UCSD-AML1 (cell line): Measurements from ENCODE around the gene HNRNPAB.
A peak's percentile ranks its signal among the peaks of the same experiment; 100 is the strongest.

ENCODE experiments used
- DNase-seq: peaks from one replicate; lab custom pipeline; 2025; ENCODE audit not compliant: unreplicated experiment; lab: John Stamatoyannopoulos, UW

HNRNPAB gene

GRCh38 chr5:178204182-178204934, at the start of gene HNRNPAB:
Gene HNRNPAB (plus strand): TSS chr5:178204533. CDS start chr5:178204838, 305 bp downstream.
- DNase-seq: peak; percentile 95

GRCh38 chr5:178155065-178155464, 49.3 kb upstream of the HNRNPAB start:
- DNase-seq: no peak

- DNase-seq: no peak
These were observed 44.2 kb upstream of the HNRNPAB start for GRCh38 chr5:178160176-178160575.

- DNase-seq: no peak
These were observed 41.9 kb upstream of the HNRNPAB start for GRCh38 chr5:178162481-178162880.

- peak; percentile 86 for DNase-seq
These were observed 40.3 kb upstream of the HNRNPAB start for GRCh38 chr5:178163772-178164735.

GRCh38 chr5:178165581-178165980, 38.8 kb upstream of the HNRNPAB start:
- no peak for DNase-seq

- no peak for DNase-seq
These were observed 33.9 kb upstream of the HNRNPAB start for GRCh38 chr5:178170455-178170854.

GRCh38 chr5:178174456-178174855, 29.9 kb upstream of the HNRNPAB start:
- DNase-seq: no peak

- DNase-seq: no peak
These were observed 27.5 kb upstream of the HNRNPAB start for GRCh38 chr5:178176791-178177190.

GRCh38 chr5:178177569-178177968, 26.8 kb upstream of the HNRNPAB start:
- DNase-seq: no peak

- no peak for DNase-seq
These were observed 24.0 kb upstream of the HNRNPAB start for GRCh38 chr5:178180141-178180863.

GRCh38 chr5:178182158-178182876, 22.0 kb upstream of the HNRNPAB start:
- DNase-seq: peak; percentile 61

- DNase-seq: no peak
These were observed 17.9 kb upstream of the HNRNPAB start for GRCh38 chr5:178186427-178186826.

- DNase-seq: no peak
These were observed 17.3 kb upstream of the HNRNPAB start, which contains the start of gene GMCL2 for GRCh38 chr5:178187014-178187413. Gene GMCL2 (minus strand): TSS chr5:178187371. CDS start chr5:178187299, 72 bp downstream.

GRCh38 chr5:178189433-178189832, 14.9 kb upstream of the HNRNPAB start:
- no peak for DNase-seq

- no peak for DNase-seq
These were observed 12.7 kb upstream of the HNRNPAB start for GRCh38 chr5:178191661-178192060.

- no peak for DNase-seq
These were observed 12.1 kb upstream of the HNRNPAB start for GRCh38 chr5:178192244-178192643.

- no peak for DNase-seq
These were observed 11.5 kb upstream of the HNRNPAB start for GRCh38 chr5:178192787-178193186.

GRCh38 chr5:178193251-178193809, 11.0 kb upstream of the HNRNPAB start:
- DNase-seq: no peak

GRCh38 chr5:178194026-178194425, 10.3 kb upstream of the HNRNPAB start:
- DNase-seq: peak; percentile 70
